Lung (tissue), 12 donors: Measurements from ENCODE around the gene CRACDL. TPM values are rescaled to one million over a fixed set of nuclear protein-coding genes. Genes with fewer than 3 reads are reported as not detected.

Source experiments
- ATAC-seq: fragments of 200-7000 bp; cut with Tn5 transposase; one replicate; pipeline ENCODE4 v1.9.1; 2020; ENCODE audit warnings: moderate number of reproducible peaks; ENCODE audit not compliant: insufficient read depth, low FRiP score
- DNase-seq, 3 donors: peaks; one replicate each; pipeline ENCODE4 v3.0.0-alpha.2; 2013 to 2017
- H3K27ac ChIP-seq, 2 donors: one replicate each; pipeline ENCODE4 v1.5.1; 2013; ENCODE audit warnings: mild to moderate bottlenecking in 2 of 2, moderate library complexity in 2 of 2, control low read depth in 1 of 2, inconsistent platforms in 1 of 2, low read depth in 1 of 2, low read length in 1 of 2
- H3K27me3 ChIP-seq, 3 donors: one replicate each; pipeline ENCODE4 v1.5.1; 2013; ENCODE audit warnings: low read length in 2 of 3; ENCODE audit not compliant: control insufficient read depth in 3 of 3, insufficient read depth in 3 of 3
- H3K36me3 ChIP-seq, 4 donors: one replicate each; pipeline ENCODE4 v1.5.1; 2013; ENCODE audit warnings: low read length in 4 of 4, mild to moderate bottlenecking in 1 of 4, moderate library complexity in 1 of 4; ENCODE audit not compliant: control insufficient read depth in 4 of 4, insufficient read depth in 4 of 4
- H3K4me1 ChIP-seq, 5 donors: one replicate each; pipeline ENCODE4 v1.5.1; 2013; ENCODE audit warnings: low read length in 5 of 5, mild to moderate bottlenecking in 2 of 5, moderate library complexity in 1 of 5; ENCODE audit not compliant: control insufficient read depth in 5 of 5, insufficient read depth in 5 of 5
- H3K4me3 ChIP-seq: one replicate; pipeline ENCODE4 v1.5.1; 2013; ENCODE audit warnings: mild to moderate bottlenecking, control low read depth, moderate library complexity
- H3K9ac ChIP-seq, 2 donors: one replicate each; pipeline ENCODE4 v1.5.1; 2013; ENCODE audit warnings: low read length in 2 of 2, control low read depth in 1 of 2; ENCODE audit not compliant: insufficient read depth in 1 of 2
- H3K9me3 ChIP-seq, 4 donors: one replicate each; pipeline ENCODE4 v1.5.1; 2013; ENCODE audit warnings: low read length in 3 of 4, mild to moderate bottlenecking in 1 of 4, moderate library complexity in 1 of 4; ENCODE audit not compliant: control insufficient read depth in 4 of 4, insufficient read depth in 3 of 4
- WGBS, 2 donors: extraction: QIAGEN DNeasy Blood & Tissue Kit; methylation state at CpG; one replicate each; pipeline ENCODE4 v1.1.7; 2013; 5-methylcytosine and 5-hydroxymethylcytosine counted together
- polyA plus RNA-seq, 2 donors: library from polyadenylated mRNA; stranded (reverse); fragments of 200-250 nt; gene quantifications; one replicate each; pipeline ENCODE4 v1.2.1, GENCODE V29; 2013
- total RNA-seq, 2 donors: library from RNA; depleted of rRNA in 1 of 2; stranded (reverse); fragments of >200 nt in 1 of 2; gene quantifications; one replicate each; pipeline ENCODE4 v1.2.1, GENCODE V29; 2014 to 2021
- TF ChIP-seq, protein P1 (sequence below): IDR thresholded peaks from 2 replicates; pipeline ENCODE4 v1.5.1; 2012; ENCODE audit warnings: mild to moderate bottlenecking; ENCODE audit errors: control extremely low read depth, extremely low read depth
- donor health status: control.
- donor health status: control.
- donor health status: Bipolar disorder and iron deficiency.
- donor health status: healthy.
- donor health status: DM: yes; HTN: yes; CAD: no.

CRACDL gene
- total and polyA plus RNA-seq, 4 donors = 8.9 to 28.3 (median 13.2) TPM

DNA sequence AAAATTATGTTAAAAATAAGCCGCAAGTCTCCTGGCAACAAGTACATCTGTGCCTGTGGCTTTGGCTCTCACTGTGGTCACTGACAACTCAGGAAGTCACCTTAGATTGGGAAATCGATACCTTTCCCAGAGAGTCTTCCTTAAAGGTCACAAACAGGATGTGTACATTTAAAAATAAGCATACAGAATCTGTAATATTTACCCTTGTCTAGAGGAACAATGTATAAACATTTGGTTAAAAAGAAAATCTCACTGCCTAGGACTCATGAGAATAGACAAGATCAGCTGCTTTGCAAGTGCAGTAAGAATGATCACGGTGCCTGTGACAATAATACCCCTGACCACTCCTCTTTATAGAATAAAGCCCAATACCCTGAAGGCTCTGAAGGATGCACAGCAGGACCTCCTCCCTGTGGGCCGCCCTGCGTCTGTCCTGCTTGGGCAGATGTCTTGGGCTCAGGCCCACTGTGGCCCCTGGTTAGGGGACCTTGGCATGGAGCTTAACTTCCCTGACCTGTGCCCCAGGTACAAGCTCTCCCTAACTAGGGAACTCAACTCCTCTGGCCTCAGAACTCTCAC, 107.1 kb downstream of the CRACDL start:
- 52 to 58% methylated on average over 5 of the region's 5 CpGs for WGBS, 2 donors
- peaks cover 0 to 14% (median 0%) of the 10 kb centered on the region in 5 donors for H3K4me1 ChIP-seq
- DNase-seq = no peak
- TF ChIP-seq, protein P1, sequence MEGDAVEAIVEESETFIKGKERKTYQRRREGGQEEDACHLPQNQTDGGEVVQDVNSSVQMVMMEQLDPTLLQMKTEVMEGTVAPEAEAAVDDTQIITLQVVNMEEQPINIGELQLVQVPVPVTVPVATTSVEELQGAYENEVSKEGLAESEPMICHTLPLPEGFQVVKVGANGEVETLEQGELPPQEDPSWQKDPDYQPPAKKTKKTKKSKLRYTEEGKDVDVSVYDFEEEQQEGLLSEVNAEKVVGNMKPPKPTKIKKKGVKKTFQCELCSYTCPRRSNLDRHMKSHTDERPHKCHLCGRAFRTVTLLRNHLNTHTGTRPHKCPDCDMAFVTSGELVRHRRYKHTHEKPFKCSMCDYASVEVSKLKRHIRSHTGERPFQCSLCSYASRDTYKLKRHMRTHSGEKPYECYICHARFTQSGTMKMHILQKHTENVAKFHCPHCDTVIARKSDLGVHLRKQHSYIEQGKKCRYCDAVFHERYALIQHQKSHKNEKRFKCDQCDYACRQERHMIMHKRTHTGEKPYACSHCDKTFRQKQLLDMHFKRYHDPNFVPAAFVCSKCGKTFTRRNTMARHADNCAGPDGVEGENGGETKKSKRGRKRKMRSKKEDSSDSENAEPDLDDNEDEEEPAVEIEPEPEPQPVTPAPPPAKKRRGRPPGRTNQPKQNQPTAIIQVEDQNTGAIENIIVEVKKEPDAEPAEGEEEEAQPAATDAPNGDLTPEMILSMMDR = no peak
- ATAC-seq = no peak
- H3K27me3 ChIP-seq = peaks cover 0 to 13% (median under 1%) of the 10 kb centered on the region in 3 donors
- no peaks in the 10 kb centered on the region for H3K9me3 ChIP-seq
- no peak overlapping the region for H3K9ac ChIP-seq
- no peak overlapping the region for H3K4me3 ChIP-seq
- no peaks in the 10 kb centered on the region for H3K36me3 ChIP-seq
- H3K27ac ChIP-seq = peak overlapping the region in 1 of 2 donors; percentile 43

DNA sequence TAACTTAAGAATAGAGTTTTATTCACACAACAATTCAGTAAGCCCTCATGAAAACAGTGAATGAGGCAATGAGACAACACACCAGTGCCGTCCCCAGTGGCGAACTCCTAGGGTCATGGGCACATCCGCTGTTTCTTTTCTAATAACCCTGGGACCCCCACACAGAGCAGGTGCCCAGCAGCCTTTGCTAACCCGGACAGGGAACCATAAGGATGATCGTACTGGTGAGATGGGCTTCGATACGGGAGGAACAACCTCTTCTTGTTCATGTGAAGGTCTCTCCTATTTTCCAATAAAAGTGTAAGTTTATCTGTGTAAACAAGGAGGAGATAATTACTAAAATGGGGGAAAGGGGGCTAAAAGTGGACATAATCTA, 107.7 kb downstream of the CRACDL start:
- H3K27ac ChIP-seq = peak overlapping the region in 1 of 2 donors; percentile 28
- 91% methylated on average over 7 of the region's 7 CpGs for WGBS, 2 donors

DNA sequence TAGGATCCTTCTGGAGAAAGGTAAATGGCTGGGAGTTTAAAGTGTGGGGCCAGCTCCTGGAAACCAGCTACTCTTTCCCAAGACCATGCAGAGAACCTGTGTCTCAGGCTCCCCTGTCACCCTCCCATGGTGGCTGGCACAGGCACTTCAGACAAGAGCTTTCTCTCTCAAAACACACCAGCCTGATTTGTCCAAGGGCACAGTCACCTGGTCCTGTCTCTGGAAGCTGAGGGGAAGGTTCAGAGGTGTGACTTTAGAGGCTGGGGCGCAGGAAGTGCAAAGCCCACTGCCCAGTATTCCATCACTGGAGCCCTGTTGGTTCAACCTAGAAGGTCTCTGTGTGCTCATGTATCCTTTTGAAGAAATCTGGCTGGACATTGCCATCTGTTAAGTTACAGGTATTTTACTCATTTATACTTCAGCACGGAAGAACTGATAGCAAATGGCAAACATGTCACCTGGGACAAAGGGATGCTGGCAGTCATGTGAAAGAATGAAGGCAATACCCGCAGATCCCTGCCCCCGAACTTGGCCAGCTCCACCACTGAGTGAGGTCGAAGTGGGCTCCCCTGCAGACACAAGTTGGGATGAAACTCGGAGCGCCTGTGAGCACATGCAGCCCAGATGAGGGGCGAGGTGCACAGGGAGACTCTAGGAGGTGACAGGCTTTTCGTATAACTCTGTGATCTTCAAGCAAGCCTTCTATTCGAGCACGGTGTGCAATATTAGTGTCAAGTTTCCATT, 108.2 kb downstream of the CRACDL start:
- no peak for ATAC-seq
- TF ChIP-seq, protein P1 = no peak
- no peak for DNase-seq
- H3K27me3 ChIP-seq = peaks cover 0 to 18% (median 7%) of the 10 kb centered on the region in 3 donors
- H3K9me3 ChIP-seq = no peaks in the 10 kb centered on the region
- WGBS, 2 donors = 91 to 93% methylated on average over 11 of the region's 11 CpGs
- no peak overlapping the region for H3K9ac ChIP-seq
- H3K36me3 ChIP-seq = no peaks in the 10 kb centered on the region
- no peak overlapping the region for H3K27ac ChIP-seq
- H3K4me3 ChIP-seq = no peak overlapping the region
- peaks cover 0 to 13% (median 0%) of the 10 kb centered on the region in 5 donors for H3K4me1 ChIP-seq

More for the DNA sequence above, 107.7 kb downstream of the CRACDL start:
- DNase-seq (no peak), ATAC-seq (no peak)
- H3K9ac ChIP-seq = no peak overlapping the region
- peaks cover 0 to 13% (median 0%) of the 10 kb centered on the region in 5 donors for H3K4me1 ChIP-seq
- no peak overlapping the region for H3K4me3 ChIP-seq
- H3K27me3 ChIP-seq = peaks cover 0 to 16% (median 6%) of the 10 kb centered on the region in 3 donors
- no peaks in the 10 kb centered on the region for H3K36me3 ChIP-seq
- TF ChIP-seq, protein P1 = no peak
- no peaks in the 10 kb centered on the region for H3K9me3 ChIP-seq
